ENCODE results near the gene HLCS. TPM values are rescaled to one million over a fixed set of nuclear protein-coding genes. Genes with fewer than 3 reads are reported as not detected.
"Not testable (repeated sequence)": the region's sequence is repeated elsewhere in the genome, so short reads cannot be mapped to it uniquely, and the experiment has no call there.

The HLCS gene
- total and polyA plus RNA-seq, 4 donors = 12.5 to 28.8 (median 15.7) TPM

- 98% methylated on average over 5 of the region's 8 CpGs for WGBS (ENCODE audit: insufficient coverage)
- peaks cover 26% of the 10 kb centered on the region for H3K36me3 ChIP-seq (ENCODE audit: control insufficient read depth, insufficient read depth, low read length)
- H3K4me3 ChIP-seq (ENCODE audit: low read depth, low read length) = no peak overlapping the region
- no peak overlapping the region for H3K27ac ChIP-seq (ENCODE audit: low read depth, low read length)
- no peaks in the 10 kb centered on the region for H3K9me3 ChIP-seq (ENCODE audit: control insufficient read depth, insufficient read depth, low read length)
- DNase-seq (ENCODE audit: low read depth in 4 of 6, low spot score in 6 of 6) = no peak
- no peaks in the 10 kb centered on the region for H3K27me3 ChIP-seq (ENCODE audit: control insufficient read depth, insufficient read depth, low read length)
- H3K4me1 ChIP-seq (ENCODE audit: control insufficient read depth, insufficient read depth, low read length) = peaks cover 5% of the 10 kb centered on the region
Observed at GRCh38 chr21:36960676-36961284, 5.7 kb downstream of the HLCS start.

GRCh38 chr21:36959020-36959835 is 7.2 kb downstream of the HLCS start:
- Histone ChIP-seq H3K36me3 (ENCODE audit: control insufficient read depth, insufficient read depth, low read length) (peaks cover 26% of the 10 kb centered on the region), H3K27ac (ENCODE audit: low read depth, low read length) (no peak overlapping the region)

DNA sequence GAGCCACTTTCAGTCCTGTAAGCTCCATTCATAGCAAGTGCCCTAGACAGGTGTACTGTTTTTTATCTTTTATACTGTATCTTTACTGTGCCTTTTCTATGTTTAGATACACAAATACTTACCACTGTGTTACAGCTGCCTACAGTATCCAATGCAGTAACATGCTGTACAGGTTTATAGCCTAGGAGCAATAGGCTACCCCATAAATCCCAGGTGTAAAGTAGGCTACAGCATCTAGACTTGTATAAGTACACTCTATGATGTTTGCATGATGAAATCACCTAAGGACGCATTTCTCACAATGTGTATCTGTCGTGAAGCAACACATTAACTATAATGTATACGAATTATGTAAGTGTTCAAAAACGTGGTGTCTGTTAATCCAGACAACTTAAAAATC is 10.7 kb downstream of the HLCS start:
- Histone ChIP-seq H3K36me3 (ENCODE audit: control insufficient read depth, insufficient read depth, low read length) (peaks cover 22% of the 10 kb centered on the region), H3K4me1 (ENCODE audit: control insufficient read depth, insufficient read depth, low read length) (no peaks in the 10 kb centered on the region), H3K27ac (ENCODE audit: low read depth, low read length) (no peak overlapping the region), H3K9me3 (ENCODE audit: control insufficient read depth, insufficient read depth, low read length) (no peaks in the 10 kb centered on the region), H3K27me3 (ENCODE audit: control insufficient read depth, insufficient read depth, low read length) (no peaks in the 10 kb centered on the region), H3K4me3 (ENCODE audit: low read depth, low read length) (no peak overlapping the region)
- no peak for DNase-seq (ENCODE audit: low read depth in 4 of 6, low spot score in 6 of 6)
- no CpG with 5 or more reads among the region's 4 CpGs for WGBS (ENCODE audit: insufficient coverage)

More at GRCh38 chr21:36959020-36959835, 7.2 kb downstream of the HLCS start:
- no peaks in the 10 kb centered on the region for H3K9me3 ChIP-seq (ENCODE audit: control insufficient read depth, insufficient read depth, low read length)
- H3K4me1 ChIP-seq (ENCODE audit: control insufficient read depth, insufficient read depth, low read length) = peaks cover 3% of the 10 kb centered on the region
- WGBS (ENCODE audit: insufficient coverage) = 90% methylated on average over 16 of the region's 17 CpGs
- no peak overlapping the region for H3K4me3 ChIP-seq (ENCODE audit: low read depth, low read length)
- no peak for DNase-seq (ENCODE audit: low read depth in 4 of 6, low spot score in 6 of 6)
- no peaks in the 10 kb centered on the region for H3K27me3 ChIP-seq (ENCODE audit: control insufficient read depth, insufficient read depth, low read length)

DNA sequence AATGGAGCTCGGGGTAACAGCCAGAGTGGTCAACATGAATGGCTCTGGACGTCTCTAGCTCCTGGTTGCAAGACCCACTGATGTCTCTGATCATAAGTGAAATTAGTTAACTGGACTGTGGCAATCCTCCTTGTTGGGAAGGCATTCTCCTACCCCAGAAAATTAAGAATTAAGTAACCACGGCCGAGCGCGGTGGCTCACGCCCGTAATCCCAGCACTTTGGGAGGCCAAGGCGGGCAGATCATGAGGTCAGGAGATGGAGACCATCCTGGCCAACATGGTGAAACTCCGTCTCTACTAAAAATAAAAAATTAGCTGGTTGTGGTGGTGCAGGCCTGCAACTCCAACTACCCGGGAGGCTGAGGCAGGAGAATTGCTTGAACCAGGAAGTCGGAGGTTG is 14.1 kb downstream of the HLCS start:
- H3K36me3 ChIP-seq (ENCODE audit: control insufficient read depth, insufficient read depth, low read length); H3K27ac ChIP-seq (ENCODE audit: low read depth, low read length); H3K9me3 ChIP-seq (ENCODE audit: control insufficient read depth, insufficient read depth, low read length); DNase-seq (ENCODE audit: low read depth in 4 of 6, low spot score in 6 of 6); H3K4me3 ChIP-seq (ENCODE audit: low read depth, low read length); H3K27me3 ChIP-seq (ENCODE audit: control insufficient read depth, insufficient read depth, low read length); H3K4me1 ChIP-seq (ENCODE audit: control insufficient read depth, insufficient read depth, low read length): not testable (repeated sequence)
- WGBS (ENCODE audit: insufficient coverage) = 100% methylated on average over 2 of the region's 12 CpGs

DNA sequence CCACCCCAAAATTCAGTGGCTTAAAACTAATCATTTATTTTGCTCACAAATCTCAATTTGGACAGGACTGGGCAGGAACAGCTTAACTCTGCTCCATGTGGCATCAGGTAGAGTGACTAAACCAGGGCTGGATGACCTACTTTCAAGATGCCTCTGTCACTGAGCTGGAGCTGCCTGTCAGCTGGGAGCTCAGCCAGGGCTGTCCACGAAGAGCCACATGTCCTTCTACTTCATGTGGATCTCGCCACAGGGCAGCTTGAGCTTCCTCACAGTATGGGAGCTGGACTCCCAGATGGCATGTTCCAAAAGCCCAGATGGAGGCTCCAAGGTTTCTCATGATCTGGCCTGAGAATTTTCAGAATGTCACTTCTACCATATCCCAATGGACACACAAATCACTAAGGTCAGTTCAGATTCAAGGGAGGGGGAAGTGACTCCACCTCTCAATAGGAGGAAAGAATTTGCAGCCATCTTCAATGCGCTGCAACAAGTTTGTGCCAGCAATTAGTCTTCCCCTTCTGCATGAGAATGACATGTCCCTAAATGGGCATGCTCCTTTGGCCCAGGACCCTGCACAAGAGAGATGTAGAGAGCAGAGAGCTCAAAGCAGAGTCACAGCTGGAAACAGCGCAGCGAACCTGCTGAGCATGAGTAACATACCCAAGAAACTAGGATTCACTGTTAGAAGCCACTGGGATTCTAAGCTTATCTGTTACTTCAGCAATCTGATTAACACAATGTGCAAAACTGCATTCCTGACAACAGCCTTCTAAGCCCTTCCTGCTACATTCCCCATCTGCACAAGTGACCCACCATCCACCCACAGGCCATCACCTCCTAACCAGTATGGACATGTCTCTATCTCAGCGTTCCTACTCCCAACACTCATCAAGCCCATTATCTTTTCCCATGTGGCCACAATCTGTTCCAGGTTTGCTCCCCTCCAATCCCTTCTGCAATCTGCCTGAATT is 17.0 kb downstream of the HLCS start:
- no peaks in the 10 kb centered on the region for H3K27me3 ChIP-seq (ENCODE audit: control insufficient read depth, insufficient read depth, low read length)
- no peak for DNase-seq (ENCODE audit: low read depth in 4 of 6, low spot score in 6 of 6)
- H3K9me3 ChIP-seq (ENCODE audit: control insufficient read depth, insufficient read depth, low read length) = no peaks in the 10 kb centered on the region
- H3K4me1 ChIP-seq (ENCODE audit: control insufficient read depth, insufficient read depth, low read length) = no peaks in the 10 kb centered on the region
- 91% methylated on average over 5 of the region's 6 CpGs for WGBS (ENCODE audit: insufficient coverage)
- H3K27ac ChIP-seq (ENCODE audit: low read depth, low read length) = no peak overlapping the region
- H3K4me3 ChIP-seq (ENCODE audit: low read depth, low read length) = no peak overlapping the region
- H3K36me3 ChIP-seq (ENCODE audit: control insufficient read depth, insufficient read depth, low read length) = peaks cover 4% of the 10 kb centered on the region

GRCh38 chr21:36948686-36949085 is 17.8 kb downstream of the HLCS start:
- H3K4me1 ChIP-seq (ENCODE audit: control insufficient read depth, insufficient read depth, low read length) = no peaks in the 10 kb centered on the region
- H3K27me3 ChIP-seq (ENCODE audit: control insufficient read depth, insufficient read depth, low read length) = no peaks in the 10 kb centered on the region
- no peak for DNase-seq (ENCODE audit: low read depth in 4 of 6, low spot score in 6 of 6)
- no peaks in the 10 kb centered on the region for H3K9me3 ChIP-seq (ENCODE audit: control insufficient read depth, insufficient read depth, low read length)
- peaks cover 4% of the 10 kb centered on the region for H3K36me3 ChIP-seq (ENCODE audit: control insufficient read depth, insufficient read depth, low read length)
- no peak overlapping the region for H3K4me3 ChIP-seq (ENCODE audit: low read depth, low read length)
- H3K27ac ChIP-seq (ENCODE audit: low read depth, low read length) = no peak overlapping the region
- 100% methylated on average over 1 of the region's 6 CpGs for WGBS (ENCODE audit: insufficient coverage)

- Histone ChIP-seq H3K27ac (ENCODE audit: low read depth, low read length) (no peak overlapping the region), H3K9me3 (ENCODE audit: control insufficient read depth, insufficient read depth, low read length) (no peaks in the 10 kb centered on the region), H3K4me3 (ENCODE audit: low read depth, low read length) (no peak overlapping the region), H3K36me3 (ENCODE audit: control insufficient read depth, insufficient read depth, low read length) (peaks cover 4% of the 10 kb centered on the region), H3K4me1 (ENCODE audit: control insufficient read depth, insufficient read depth, low read length) (no peaks in the 10 kb centered on the region), H3K27me3 (ENCODE audit: control insufficient read depth, insufficient read depth, low read length) (no peaks in the 10 kb centered on the region)
- 22% methylated on average over 9 of the region's 11 CpGs for WGBS (ENCODE audit: insufficient coverage)
- DNase-seq (ENCODE audit: low read depth in 4 of 6, low spot score in 6 of 6) = no peak
Observed at GRCh38 chr21:36946949-36947356, 19.5 kb downstream of the HLCS start.

DNA sequence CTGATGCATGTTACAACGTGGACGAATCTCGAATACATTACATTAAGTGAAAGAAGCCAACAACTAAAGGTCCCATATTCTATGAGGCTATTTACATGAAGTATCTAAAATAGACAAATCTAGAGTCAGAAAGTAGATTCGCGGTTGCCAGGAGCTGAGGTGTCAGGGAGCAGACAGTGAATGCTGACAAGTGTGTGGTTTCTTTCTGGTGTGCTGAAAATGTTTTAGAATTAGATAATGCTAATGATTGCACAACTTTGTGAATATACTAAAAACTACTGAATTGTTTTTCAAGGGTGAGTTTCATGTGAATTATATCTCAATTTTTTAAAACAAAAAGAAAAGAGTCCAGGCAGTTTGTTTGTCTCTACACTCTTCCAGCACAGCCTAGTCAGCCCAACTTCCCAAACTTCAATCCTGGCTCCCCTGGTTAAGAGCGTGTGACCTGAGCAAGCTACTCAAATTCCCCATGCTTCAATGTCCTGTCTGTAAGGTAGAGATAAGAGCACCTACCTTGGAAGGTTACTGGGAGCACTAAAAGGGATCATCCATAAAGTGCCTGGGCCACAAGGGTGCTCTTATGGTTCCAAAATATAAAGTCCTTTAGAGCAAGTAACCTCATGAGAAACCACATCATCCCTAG is 20.9 kb downstream of the HLCS start:
- Histone ChIP-seq H3K4me3 (ENCODE audit: low read depth, low read length) (no peak overlapping the region), H3K27me3 (ENCODE audit: control insufficient read depth, insufficient read depth, low read length) (no peaks in the 10 kb centered on the region), H3K4me1 (ENCODE audit: control insufficient read depth, insufficient read depth, low read length) (no peaks in the 10 kb centered on the region), H3K9me3 (ENCODE audit: control insufficient read depth, insufficient read depth, low read length) (no peaks in the 10 kb centered on the region), H3K27ac (ENCODE audit: low read depth, low read length) (no peak overlapping the region), H3K36me3 (ENCODE audit: control insufficient read depth, insufficient read depth, low read length) (peaks cover 6% of the 10 kb centered on the region)
- DNase-seq (ENCODE audit: low read depth in 4 of 6, low spot score in 6 of 6) = no peak
- WGBS (ENCODE audit: insufficient coverage) = no CpG with 5 or more reads among the region's 6 CpGs

Data from spinal cord (tissue), 10 donors.